ENCODE data around the gene HEATR3. TPM values are rescaled to one million over a fixed set of nuclear protein-coding genes. Genes with fewer than 3 reads are reported as not detected.
A peak's percentile ranks its signal among the peaks of the same experiment; 100 is the strongest.

Gene HEATR3
- total RNA-seq, 1 experiment from 2014 or later = 41.8 TPM

DNA sequence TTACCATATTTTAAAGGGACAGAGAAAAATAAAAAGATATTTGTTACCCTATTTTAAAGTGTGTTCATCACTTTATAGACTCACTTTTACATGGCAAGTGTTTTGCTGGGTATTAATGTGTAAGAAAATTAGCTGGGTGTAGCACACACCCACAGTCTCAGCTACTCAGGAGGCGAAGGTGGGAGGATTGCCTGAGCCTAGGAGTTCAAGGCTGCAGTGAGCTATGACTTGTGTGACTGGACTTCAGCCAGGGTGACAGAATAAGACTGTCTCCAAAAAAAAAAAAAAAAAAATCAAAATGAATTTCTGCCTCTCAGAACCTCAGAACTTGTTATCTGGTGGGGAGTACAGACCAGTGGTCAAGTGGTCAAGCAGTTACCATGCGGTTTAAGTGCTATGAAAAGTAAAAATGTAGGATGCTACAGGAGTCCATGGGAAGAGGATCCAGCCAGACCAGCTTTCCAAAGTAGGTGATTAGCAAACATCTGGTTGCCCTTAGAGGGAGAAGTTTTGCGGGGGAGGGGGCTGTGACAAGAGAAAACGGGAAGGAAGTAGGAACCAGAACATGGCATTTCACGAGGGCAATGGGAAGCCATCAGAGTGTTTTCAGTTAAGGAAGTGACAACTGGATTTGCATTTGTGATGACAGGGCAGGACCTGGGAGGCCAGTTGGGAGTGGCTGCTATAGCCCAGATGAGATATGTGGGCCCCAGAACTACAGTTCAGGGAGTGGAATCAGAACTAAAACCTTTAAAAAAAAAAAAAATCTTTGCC, 26.8 kb upstream of the HEATR3 start:
- no TSS peak for BruUV-seq (replicated peaks)
- H3K4me1 ChIP-seq (ENCODE audit: insufficient read depth, low read length, poor library complexity, severe bottlenecking) = peaks cover 21% of the 10 kb centered on the region
- peak; percentile 20 for DNase-seq (ENCODE audit: low spot score)
- H3K27ac ChIP-seq (ENCODE audit: low read depth, low read length, poor library complexity, severe bottlenecking) = no peak overlapping the region
- no peaks in the 10 kb centered on the region for H3K9me3 ChIP-seq (ENCODE audit: low read depth, low read length, poor library complexity, severe bottlenecking)
- ChIA-PET CTCF (interaction anchor here (0.6 kb wide), 1 partner anchor 28 kb away, joined by 8 read pairs; no protein-coding TSS in a partner anchor), POLR2A (ENCODE audit: low non-redundant PET) (no interaction called here)
- no peak overlapping the region for H3K4me3 ChIP-seq (ENCODE audit: low read depth, low read length, poor library complexity, severe bottlenecking)
- H3K36me3 ChIP-seq (ENCODE audit: insufficient read depth, low read length, poor library complexity, severe bottlenecking) = peaks cover 27% of the 10 kb centered on the region
- intact Hi-C loops (cut with micrococcal nuclease; ENCODE audit: unreplicated experiment) = no loop called here
- no peak for TF ChIP-seq EZH2 (IDR thresholded peaks at IDR 0.05; ENCODE audit: borderline replicate concordance, low read depth, low read length, poor library complexity, severe bottlenecking)
- TF ChIP-seq, protein P1, sequence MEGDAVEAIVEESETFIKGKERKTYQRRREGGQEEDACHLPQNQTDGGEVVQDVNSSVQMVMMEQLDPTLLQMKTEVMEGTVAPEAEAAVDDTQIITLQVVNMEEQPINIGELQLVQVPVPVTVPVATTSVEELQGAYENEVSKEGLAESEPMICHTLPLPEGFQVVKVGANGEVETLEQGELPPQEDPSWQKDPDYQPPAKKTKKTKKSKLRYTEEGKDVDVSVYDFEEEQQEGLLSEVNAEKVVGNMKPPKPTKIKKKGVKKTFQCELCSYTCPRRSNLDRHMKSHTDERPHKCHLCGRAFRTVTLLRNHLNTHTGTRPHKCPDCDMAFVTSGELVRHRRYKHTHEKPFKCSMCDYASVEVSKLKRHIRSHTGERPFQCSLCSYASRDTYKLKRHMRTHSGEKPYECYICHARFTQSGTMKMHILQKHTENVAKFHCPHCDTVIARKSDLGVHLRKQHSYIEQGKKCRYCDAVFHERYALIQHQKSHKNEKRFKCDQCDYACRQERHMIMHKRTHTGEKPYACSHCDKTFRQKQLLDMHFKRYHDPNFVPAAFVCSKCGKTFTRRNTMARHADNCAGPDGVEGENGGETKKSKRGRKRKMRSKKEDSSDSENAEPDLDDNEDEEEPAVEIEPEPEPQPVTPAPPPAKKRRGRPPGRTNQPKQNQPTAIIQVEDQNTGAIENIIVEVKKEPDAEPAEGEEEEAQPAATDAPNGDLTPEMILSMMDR (conservative IDR thresholded peaks at IDR 0.05; ENCODE audit: low read depth, low read length) = no peak
- H3K27me3 ChIP-seq (replicated peaks; ENCODE audit: insufficient read depth, low read depth, low read length, poor library complexity) = no peaks in the 10 kb centered on the region

DNA sequence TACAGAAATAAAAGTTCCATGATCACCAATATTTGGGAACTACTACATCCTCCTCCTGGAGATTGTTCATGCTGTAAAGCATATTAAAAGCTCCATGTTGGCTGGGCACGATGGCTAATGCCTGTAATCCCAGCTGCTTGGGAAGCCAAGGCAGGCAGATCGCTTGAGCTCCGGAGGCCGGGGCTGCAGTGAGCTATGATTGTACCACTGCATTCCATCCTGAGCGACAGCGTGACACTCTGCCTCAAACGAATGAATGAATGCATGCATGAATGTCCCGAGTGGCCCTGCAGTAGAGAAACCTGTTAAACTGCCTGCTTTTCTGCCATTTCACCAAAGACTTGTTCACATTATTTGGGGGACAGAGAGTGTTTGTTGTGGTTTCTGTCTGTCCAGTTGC, 25.8 kb upstream of the HEATR3 start:
- intact Hi-C loops (cut with micrococcal nuclease; ENCODE audit: unreplicated experiment) = no loop called here
- no peaks in the 10 kb centered on the region for H3K9me3 ChIP-seq (ENCODE audit: low read depth, low read length, poor library complexity, severe bottlenecking)
- H3K27ac ChIP-seq (ENCODE audit: low read depth, low read length, poor library complexity, severe bottlenecking) = no peak overlapping the region
- peaks cover 21% of the 10 kb centered on the region for H3K4me1 ChIP-seq (ENCODE audit: insufficient read depth, low read length, poor library complexity, severe bottlenecking)
- BruUV-seq (replicated peaks) = no TSS peak
- DNase-seq (ENCODE audit: low spot score) = no peak
- TF ChIP-seq, protein P1 (conservative IDR thresholded peaks at IDR 0.05; ENCODE audit: low read depth, low read length) = no peak
- TF ChIP-seq EZH2 (IDR thresholded peaks at IDR 0.05; ENCODE audit: borderline replicate concordance, low read depth, low read length, poor library complexity, severe bottlenecking) = no peak
- CTCF ChIA-PET = no interaction called here
- no peak overlapping the region for H3K4me3 ChIP-seq (ENCODE audit: low read depth, low read length, poor library complexity, severe bottlenecking)
- H3K36me3 ChIP-seq (ENCODE audit: insufficient read depth, low read length, poor library complexity, severe bottlenecking) = peaks cover 16% of the 10 kb centered on the region
- POLR2A ChIA-PET (ENCODE audit: low non-redundant PET) = no interaction called here
- no peaks in the 10 kb centered on the region for H3K27me3 ChIP-seq (replicated peaks; ENCODE audit: insufficient read depth, low read depth, low read length, poor library complexity)

DNA sequence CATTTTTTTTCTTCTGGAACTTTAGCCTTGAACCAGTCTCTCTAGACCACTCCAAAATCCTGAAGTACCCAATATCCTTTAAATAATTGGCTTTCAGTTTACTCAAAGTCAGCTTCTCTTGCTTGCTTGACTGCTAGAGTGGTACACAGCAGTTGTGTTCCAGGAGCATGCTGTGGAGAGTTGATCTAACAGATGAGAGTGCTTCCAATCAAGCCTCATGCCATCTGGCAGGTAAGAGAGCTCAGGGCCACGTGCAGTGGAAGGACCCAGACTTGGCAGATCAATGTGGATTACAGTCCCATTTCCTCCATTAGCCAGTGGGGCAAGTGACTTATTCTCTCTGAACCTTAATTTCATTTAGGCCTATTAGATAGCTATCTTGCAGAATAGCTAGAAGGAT, 25.1 kb upstream of the HEATR3 start:
- ChIA-PET POLR2A (ENCODE audit: low non-redundant PET) (no interaction called here), CTCF (no interaction called here)
- no peak for DNase-seq (ENCODE audit: low spot score)
- no peak overlapping the region for H3K4me3 ChIP-seq (ENCODE audit: low read depth, low read length, poor library complexity, severe bottlenecking)
- no TSS peak for BruUV-seq (replicated peaks)
- intact Hi-C loops (cut with micrococcal nuclease; ENCODE audit: unreplicated experiment) = no loop called here
- peaks cover 21% of the 10 kb centered on the region for H3K4me1 ChIP-seq (ENCODE audit: insufficient read depth, low read length, poor library complexity, severe bottlenecking)
- H3K27ac ChIP-seq (ENCODE audit: low read depth, low read length, poor library complexity, severe bottlenecking) = no peak overlapping the region
- no peaks in the 10 kb centered on the region for H3K27me3 ChIP-seq (replicated peaks; ENCODE audit: insufficient read depth, low read depth, low read length, poor library complexity)
- H3K9me3 ChIP-seq (ENCODE audit: low read depth, low read length, poor library complexity, severe bottlenecking) = no peaks in the 10 kb centered on the region
- TF ChIP-seq, protein P1 (conservative IDR thresholded peaks at IDR 0.05; ENCODE audit: low read depth, low read length) = no peak
- TF ChIP-seq EZH2 (IDR thresholded peaks at IDR 0.05; ENCODE audit: borderline replicate concordance, low read depth, low read length, poor library complexity, severe bottlenecking) = no peak
- peaks cover 9% of the 10 kb centered on the region for H3K36me3 ChIP-seq (ENCODE audit: insufficient read depth, low read length, poor library complexity, severe bottlenecking)
